H1 (cell line): ENCODE data around the gene MRM2. TPM values are rescaled to one million over a fixed set of nuclear protein-coding genes. Genes with fewer than 3 reads are reported as not detected.

Source experiments
- CTCF ChIA-PET: fragments of 300-600 bp; sonication (Branson Sonifier 250); formaldehyde crosslinking; loops from one replicate; lab custom pipeline; 2021; ENCODE audit not compliant: partially characterized antibody; lab: Charles Lee
- POLR2A ChIA-PET: fragments of 300-600 bp; sonication (Branson Sonifier 250); formaldehyde crosslinking; loops from one replicate; lab custom pipeline; 2021; ENCODE audit warnings: inconsistent platforms; ENCODE audit not compliant: partially characterized antibody; lab: Charles Lee
- DNase-seq, 2 experiments: peaks; one replicate each; pipeline versions ENCODE4 v3.0.0 to v3.0.0-alpha.2; 2010 to 2022; ENCODE audit warnings: low spot score in 2 of 2, low read depth in 1 of 2, mixed read lengths in 1 of 2
- FAIRE-seq: peaks from 2 replicates; lab custom pipeline; 2011; peaks lifted over from hg19 to GRCh38; lab: Jason Lieb, UNC
- H2AFZ ChIP-seq: 2 replicates; pipeline ENCODE4 v1.8.1; 2012; ENCODE audit warnings: low read length, inconsistent platforms
- H2AK5ac ChIP-seq: 2 replicates; pipeline ENCODE4 v1.6.1; 2013; ENCODE audit warnings: low read depth, low read length
- H2BK120ac ChIP-seq: replicated peaks from 2 replicates; pipeline ENCODE3; 2013; ENCODE audit warnings: low read depth, low read length, inconsistent platforms
- H2BK12ac ChIP-seq: 2 replicates; pipeline ENCODE4 v1.6.1; 2013; ENCODE audit warnings: low read depth, low read length
- H2BK15ac ChIP-seq: 2 replicates; pipeline ENCODE4 v1.6.1; 2013; ENCODE audit warnings: low read length
- H2BK20ac ChIP-seq: 2 replicates; pipeline ENCODE4 v1.6.1; 2013; ENCODE audit warnings: low read length
- H2BK5ac ChIP-seq: 2 replicates; pipeline ENCODE4 v1.6.1; 2013; ENCODE audit warnings: low read depth, low read length
- H3K14ac ChIP-seq: 2 replicates; pipeline ENCODE4 v1.6.1; 2013; ENCODE audit warnings: inconsistent platforms; ENCODE audit not compliant: insufficient read length
- H3K18ac ChIP-seq: 2 replicates; pipeline ENCODE4 v1.6.1; 2013; ENCODE audit warnings: low read length; ENCODE audit errors: extremely low read depth
- H3K23ac ChIP-seq: 2 replicates; pipeline ENCODE4 v1.6.1; 2013; ENCODE audit warnings: inconsistent platforms; ENCODE audit not compliant: insufficient read length
- H3K23me2 ChIP-seq: 2 replicates; pipeline ENCODE4 v1.6.1; 2013; ENCODE audit warnings: low read depth, low read length
- H3K27ac ChIP-seq: 2 replicates; pipeline ENCODE4 v1.6.1; 2011; ENCODE audit warnings: low read depth, low read length, inconsistent platforms
- H3K27me3 ChIP-seq, 4 experiments: replicated peaks in 1 of 4; 1 replicate in 1 of 4; 2 replicates in 3 of 4; pipeline versions ENCODE4 v1.6.1 to v1.8.1; 2011 to 2013; ENCODE audit warnings: low read length in 3 of 4, mild to moderate bottlenecking in 3 of 4, inconsistent platforms in 2 of 4, mixed read lengths in 2 of 4, moderate library complexity in 1 of 4; ENCODE audit not compliant: control insufficient read depth in 3 of 4, insufficient read depth in 3 of 4; ENCODE audit errors: extremely low read depth in 1 of 4
- H3K36me3 ChIP-seq, 4 experiments: 2 replicates each; pipeline versions ENCODE4 v1.6.1 to v1.8.1; 2011 to 2013; ENCODE audit warnings: mild to moderate bottlenecking in 4 of 4, low read length in 3 of 4, moderate library complexity in 2 of 4, control low read depth in 1 of 4, inconsistent platforms in 1 of 4; ENCODE audit not compliant: insufficient read depth in 4 of 4, control insufficient read depth in 2 of 4
- H3K4ac ChIP-seq: replicated peaks from 2 replicates; pipeline ENCODE3; 2013; ENCODE audit warnings: low read length, low read depth, mixed read lengths, inconsistent platforms; ENCODE audit not compliant: insufficient read length
- H3K4me1 ChIP-seq, 4 experiments: replicated peaks in 1 of 4; 1 replicate in 1 of 4; 2 replicates in 3 of 4; pipeline versions ENCODE4 v1.6.1 to v1.8.1; 2011 to 2013; ENCODE audit warnings: low read length in 3 of 4, inconsistent platforms in 2 of 4, mixed read lengths in 1 of 4; ENCODE audit not compliant: insufficient read depth in 4 of 4, control insufficient read depth in 3 of 4
- H3K4me2 ChIP-seq, 2 experiments: 2 replicates each; pipeline versions ENCODE4 v1.6.1 to v1.8.1; 2011 to 2013; ENCODE audit warnings: low read depth in 2 of 2, low read length in 2 of 2, control low read depth in 1 of 2, inconsistent platforms in 1 of 2, mild to moderate bottlenecking in 1 of 2; ENCODE audit not compliant: insufficient read depth in 1 of 2
- H3K4me3 ChIP-seq, 4 experiments: fragments of 200-600, 300-600 bp in 1 of 4; sonication (generic), shearing (Covaris generic), sonication (Bioruptor Twin) in 1 of 4; 2 replicates each; pipeline versions ENCODE4 v1.5.1 to v1.8.1; 2011 to 2016; ENCODE audit warnings: low read length in 4 of 4, low read depth in 3 of 4, control low read depth in 2 of 4, inconsistent platforms in 2 of 4, mild to moderate bottlenecking in 2 of 4, mixed read lengths in 1 of 4, moderate library complexity in 1 of 4; ENCODE audit not compliant: insufficient read depth in 2 of 4; ENCODE audit errors: extremely low read depth in 1 of 4
- H3K56ac ChIP-seq: replicated peaks from 2 replicates; pipeline ENCODE3; 2013; ENCODE audit warnings: low read depth, mild to moderate bottlenecking, mixed read lengths, low read length, inconsistent platforms; ENCODE audit not compliant: insufficient read length
- H3K79me1 ChIP-seq: 2 replicates; pipeline ENCODE4 v1.6.1; 2013; ENCODE audit warnings: low read depth, low read length, control low read depth
- H3K79me2 ChIP-seq, 2 experiments: 2 replicates each; pipeline versions ENCODE4 v1.6.1 to v1.8.1; 2012 to 2013; ENCODE audit warnings: low read length in 2 of 2, mild to moderate bottlenecking in 2 of 2, inconsistent platforms in 1 of 2; ENCODE audit not compliant: insufficient read depth in 2 of 2, control insufficient read depth in 1 of 2
- H3K9ac ChIP-seq, 4 experiments: replicated peaks in 1 of 4; 1 replicate in 1 of 4; 2 replicates in 3 of 4; pipeline versions ENCODE4 v1.6.1 to v1.8.1; 2011 to 2013; ENCODE audit warnings: low read depth in 3 of 4, low read length in 3 of 4, control low read depth in 2 of 4, mild to moderate bottlenecking in 2 of 4, moderate library complexity in 2 of 4, inconsistent platforms in 1 of 4; ENCODE audit errors: extremely low read depth in 1 of 4
- H3K9me3 ChIP-seq, 2 experiments: 2 replicates each; pipeline versions ENCODE4 v1.6.1 to v1.8.1; 2012 to 2013; ENCODE audit warnings: mild to moderate bottlenecking in 2 of 2, moderate library complexity in 2 of 2, control low read depth in 1 of 2, inconsistent platforms in 1 of 2, low read depth in 1 of 2, low read length in 1 of 2, mixed read lengths in 1 of 2; ENCODE audit not compliant: insufficient read depth in 2 of 2
- H4K20me1 ChIP-seq, 2 experiments: replicated peaks in 1 of 2; 2 replicates each; pipeline versions ENCODE3 to v1.8.1; 2011 to 2013; ENCODE audit warnings: inconsistent platforms in 2 of 2, low read length in 2 of 2, mild to moderate bottlenecking in 1 of 2; ENCODE audit not compliant: insufficient read depth in 2 of 2, control insufficient read depth in 1 of 2
- H4K5ac ChIP-seq: 2 replicates; pipeline ENCODE4 v1.6.1; 2013; ENCODE audit warnings: low read length, low read depth, mixed read lengths, inconsistent platforms; ENCODE audit not compliant: insufficient read length
- H4K8ac ChIP-seq: 2 replicates; pipeline ENCODE4 v1.8.0; 2013; ENCODE audit warnings: mild to moderate bottlenecking, moderate library complexity, low read length, inconsistent platforms; ENCODE audit not compliant: insufficient read depth; ENCODE audit errors: extremely low read depth
- H4K91ac ChIP-seq: replicated peaks from 2 replicates; pipeline ENCODE3; 2013; ENCODE audit warnings: low read length, mixed read lengths, inconsistent platforms; ENCODE audit not compliant: insufficient read length
- BACH1 ChIP-seq: IDR thresholded peaks from 2 replicates; pipeline ENCODE4 v1.6.1; 2012; ENCODE audit warnings: low read length, improper control_type of control experiment
- CBX5 ChIP-seq: fragments of 300-800, 300-1000 bp; sonication (generic); IDR thresholded peaks from 2 replicates; pipeline ENCODE4 v1.7.1; 2016; ENCODE audit warnings: antibody characterized with exemption, low read length, low read depth
- CHD1 ChIP-seq: IDR thresholded peaks from 2 replicates; pipeline ENCODE4 v1.6.1; 2012; ENCODE audit warnings: low read depth, low read length, improper control_type of control experiment
- EGR1 ChIP-seq: IDR thresholded peaks from 2 replicates; pipeline ENCODE4 v1.6.1; 2011; ENCODE audit warnings: low read depth, low read length, borderline replicate concordance
- KDM4A ChIP-seq: IDR thresholded peaks from one replicate; pipeline ENCODE4 v1.7.1; 2012; ENCODE audit warnings: low read depth, mild to moderate bottlenecking, moderate library complexity, low read length, inconsistent platforms; ENCODE audit not compliant: severe bottlenecking
- POLR2A ChIP-seq, 2 experiments: IDR thresholded peaks; 1 replicate in 1 of 2; 2 replicates in 1 of 2; pipeline ENCODE4 v1.6.1; 2011; ENCODE audit warnings: low read depth in 2 of 2, low read length in 2 of 2, mild to moderate bottlenecking in 2 of 2; ENCODE audit errors: control extremely low read depth in 1 of 2
- SIN3A ChIP-seq, 2 experiments: IDR thresholded peaks in 1 of 2; conservative IDR thresholded peaks in 1 of 2; 2 replicates each; pipeline ENCODE4 v1.6.1; 2011 to 2012; ENCODE audit warnings: low read length in 2 of 2, improper control_type of control experiment in 1 of 2, low read depth in 1 of 2, mild to moderate bottlenecking in 1 of 2
- SP4 ChIP-seq: IDR thresholded peaks from 2 replicates; pipeline ENCODE4 v1.6.1; 2012; ENCODE audit warnings: low read length, inconsistent platforms
- WGBS, 2 experiments: shearing (Covaris generic) in 1 of 2; methylation state at CpG; one replicate each; pipeline versions ENCODE4 v1.1.6 to v1.1.7; 2013 to 2015; ENCODE audit warnings: low lambda C conversion rate in 2 of 2, mixed read lengths in 2 of 2, inconsistent platforms in 1 of 2, low coverage in 1 of 2, missing lambda C conversion rate in 1 of 2; ENCODE audit not compliant: insufficient replicate concordance in 2 of 2, insufficient coverage in 1 of 2, insufficient read length in 1 of 2; ENCODE audit errors: extremely low coverage in 1 of 2, missing lambda C conversion rate in 1 of 2; 5-methylcytosine and 5-hydroxymethylcytosine counted together
- polyA plus RNA-seq, 7 experiments: library from polyadenylated mRNA; depleted of rRNA in 3 of 7; stranded (reverse) in 5 of 7; unstranded in 2 of 7; fragments of >200 nt in 5 of 7; fragments of 200-250 nt in 2 of 7; gene quantifications; 1 replicate in 5 of 7; 2 replicates in 1 of 7; 4 replicates in 1 of 7; pipeline versions ENCODE4 v1.2.1 to v1.2.3, GENCODE V29; 2011 to 2013; ENCODE audit warnings: missing spikeins in 2 of 7, mixed read lengths in 2 of 7
- total RNA-seq: library from RNA; stranded (reverse); fragmentation: NEBNext Ultra II Directional; extraction: Animal tissue kit (Norgen Biotek cat#: 25700); gene quantifications from 2 replicates; pipeline ENCODE4 v1.2.1, GENCODE V29; 2021
- TF ChIP-seq, protein P1 (sequence below), 3 experiments: IDR thresholded peaks; 1 replicate in 2 of 3; 2 replicates in 1 of 3; pipeline versions ENCODE4 v1.5.1 to v1.6.1; 2011; ENCODE audit warnings: low read length in 3 of 3, mild to moderate bottlenecking in 3 of 3, inconsistent platforms in 2 of 3, low read depth in 1 of 3, moderate library complexity in 1 of 3; ENCODE audit not compliant: insufficient read depth in 1 of 3; ENCODE audit errors: control extremely low read depth in 1 of 3

Gene MRM2
- total and polyA plus RNA-seq, 2 of the 8 experiments (the other 6 are each of a cell fraction or from before 2014, with no cell fraction given): 17.2 to 38.6 TPM

DNA sequence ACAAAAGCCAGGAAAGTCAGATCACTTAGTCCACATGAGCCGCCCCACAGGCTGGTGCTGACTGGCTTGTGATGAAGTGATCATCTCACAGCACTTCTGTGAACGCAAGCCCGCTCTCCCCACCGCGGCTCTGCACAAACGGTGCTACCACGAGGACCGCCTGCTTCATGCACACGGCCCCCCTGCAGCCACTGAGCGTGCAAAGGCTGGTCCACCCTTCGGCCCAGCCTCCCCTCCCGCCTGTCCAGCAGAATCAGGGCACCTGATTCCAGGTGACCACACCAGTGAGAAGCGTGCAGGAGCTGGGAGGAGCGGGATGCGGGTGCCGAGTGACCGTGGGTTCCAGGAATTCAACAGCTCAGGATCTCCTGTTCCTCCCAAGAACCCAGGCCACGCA is 41.4 kb downstream of the MRM2 start:
- H2BK5ac ChIP-seq: no peak overlapping the region
- CTCF ChIA-PET: interaction anchor here (1.1 to 2.6 kb wide), 3 partner anchors 9 to 288 kb away, joined by 3 to 8 read pairs (median 4); no protein-coding TSS in a partner anchor
- H4K91ac ChIP-seq: no peak overlapping the region
- no peak overlapping the region for H3K4me3 ChIP-seq
- H3K9me3 ChIP-seq: peaks cover 5% of the 10 kb centered on the region in 2 experiments
- H3K56ac ChIP-seq: no peak overlapping the region
- H2BK20ac ChIP-seq: no peak overlapping the region
- no peak overlapping the region for H2BK12ac ChIP-seq
- no peak overlapping the region for H2AK5ac ChIP-seq
- H3K14ac ChIP-seq: no peak overlapping the region
- H2BK15ac ChIP-seq: no peak overlapping the region
- no peak overlapping the region for H2BK120ac ChIP-seq
- peaks cover 9 to 18% of the 10 kb centered on the region in 2 experiments for H4K20me1 ChIP-seq
- H3K9ac ChIP-seq: no peak overlapping the region
- H3K18ac ChIP-seq: no peak overlapping the region
- no peaks in the 10 kb centered on the region for H3K23me2 ChIP-seq
- H3K27ac ChIP-seq: no peak overlapping the region
- H3K79me1 ChIP-seq: peaks cover 4% of the 10 kb centered on the region
- FAIRE-seq (no peak), DNase-seq (no peak)
- 90% methylated on average over 18 of the region's 18 CpGs; no CpG with 5 or more reads in 1 of the 2 experiments for WGBS, 2 experiments
- TF ChIP-seq CHD1: no peak
- TF ChIP-seq CBX5: no peak
- no peak for TF ChIP-seq EGR1
- TF ChIP-seq, protein P1, sequence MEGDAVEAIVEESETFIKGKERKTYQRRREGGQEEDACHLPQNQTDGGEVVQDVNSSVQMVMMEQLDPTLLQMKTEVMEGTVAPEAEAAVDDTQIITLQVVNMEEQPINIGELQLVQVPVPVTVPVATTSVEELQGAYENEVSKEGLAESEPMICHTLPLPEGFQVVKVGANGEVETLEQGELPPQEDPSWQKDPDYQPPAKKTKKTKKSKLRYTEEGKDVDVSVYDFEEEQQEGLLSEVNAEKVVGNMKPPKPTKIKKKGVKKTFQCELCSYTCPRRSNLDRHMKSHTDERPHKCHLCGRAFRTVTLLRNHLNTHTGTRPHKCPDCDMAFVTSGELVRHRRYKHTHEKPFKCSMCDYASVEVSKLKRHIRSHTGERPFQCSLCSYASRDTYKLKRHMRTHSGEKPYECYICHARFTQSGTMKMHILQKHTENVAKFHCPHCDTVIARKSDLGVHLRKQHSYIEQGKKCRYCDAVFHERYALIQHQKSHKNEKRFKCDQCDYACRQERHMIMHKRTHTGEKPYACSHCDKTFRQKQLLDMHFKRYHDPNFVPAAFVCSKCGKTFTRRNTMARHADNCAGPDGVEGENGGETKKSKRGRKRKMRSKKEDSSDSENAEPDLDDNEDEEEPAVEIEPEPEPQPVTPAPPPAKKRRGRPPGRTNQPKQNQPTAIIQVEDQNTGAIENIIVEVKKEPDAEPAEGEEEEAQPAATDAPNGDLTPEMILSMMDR (IDR thresholded peaks at IDR 0.05; ENCODE audit: control extremely low read depth in 1 of 3, insufficient read depth in 1 of 3, low read depth in 1 of 3, low read length in 3 of 3): no peak
- TF ChIP-seq SIN3A (conservative IDR thresholded peaks at IDR 0.05 in 1 of 2, IDR thresholded peaks at IDR 0.05 in 1 of 2; ENCODE audit: low read depth in 1 of 2, low read length in 2 of 2): no peak
- TF ChIP-seq KDM4A: no peak
- no peak for TF ChIP-seq SP4
- no peak for TF ChIP-seq BACH1
- TF ChIP-seq POLR2A (IDR thresholded peaks at IDR 0.05; ENCODE audit: control extremely low read depth in 1 of 2, low read depth in 2 of 2, low read length in 2 of 2): no peak
- H3K4me2 ChIP-seq: no peak overlapping the region
- POLR2A ChIA-PET: no interaction called here
- no peak overlapping the region for H4K8ac ChIP-seq
- H3K4ac ChIP-seq: peak overlapping the region; percentile 53
- H2AFZ ChIP-seq: no peak overlapping the region
- H3K79me2 ChIP-seq: peaks cover 0 to 3% of the 10 kb centered on the region in 2 experiments; a peak in 1 of 4 replicates
- H3K23ac ChIP-seq: no peak overlapping the region
- H3K4me1 ChIP-seq: no peaks in the 10 kb centered on the region
- peaks cover 0 to 20% (median 14%) of the 10 kb centered on the region in 4 experiments; a peak in 6 of 8 replicates for H3K36me3 ChIP-seq
- H4K5ac ChIP-seq: no peak overlapping the region
- no peaks in the 10 kb centered on the region for H3K27me3 ChIP-seq
